Activated B cell treated with CpG ODN at 0.5 μM for 24 hours (primary cell): ENCODE results near the gene PNMA1. TPM values are rescaled to one million over a fixed set of nuclear protein-coding genes. Genes with fewer than 3 reads are reported as not detected.

Source experiments
- ATAC-seq: fragments of 200-7000 bp; cut with Tn5 transposase; one replicate; pipeline ENCODE4 v1.10.0; 2021; ENCODE audit warnings: low read depth, mild to moderate bottlenecking, moderate library complexity
- CTCF ChIA-PET: fragments of 350-600 bp; sonication (Branson Sonifier 250); formaldehyde crosslinking; loops from one replicate; lab custom pipeline; 2021; ENCODE audit warnings: antibody characterized with exemption; lab: Charles Lee
- POLR2A ChIA-PET: fragments of 350-600 bp; sonication (Branson Sonifier 250); formaldehyde crosslinking; loops from one replicate; lab custom pipeline; 2021; ENCODE audit warnings: antibody characterized with exemption; lab: Charles Lee
- DNase-seq: peaks from one replicate; pipeline ENCODE4 v3.0.0; 2022
- H3K27ac Mint-ChIP-seq: one replicate; pipeline ENCODE4 v1.8.0; 2020; ENCODE audit warnings: mixed read lengths
- H3K27me3 Mint-ChIP-seq: one replicate; pipeline ENCODE4 v1.8.0; 2021; ENCODE audit warnings: mixed read lengths
- H3K36me3 Mint-ChIP-seq: one replicate; pipeline ENCODE4 v1.8.0; 2021; ENCODE audit warnings: low read depth, mixed read lengths
- H3K4me1 Mint-ChIP-seq: one replicate; pipeline ENCODE4 v1.8.0; 2021; ENCODE audit warnings: mixed read lengths
- H3K4me3 Mint-ChIP-seq: one replicate; pipeline ENCODE4 v1.8.0; 2020; ENCODE audit warnings: mild to moderate bottlenecking, mixed read lengths
- H3K9me3 Mint-ChIP-seq: one replicate; pipeline ENCODE4 v1.8.0; 2020; ENCODE audit warnings: mixed read lengths
- CTCF ChIP-seq: fragments of 200-600 bp; IDR thresholded peaks from one replicate; pipeline ENCODE4 v1.8.0; 2022; ENCODE audit warnings: antibody characterized with exemption, mild to moderate bottlenecking
- intact Hi-C: fragments of 100-400 bp; cut with micrococcal nuclease; formaldehyde crosslinking; loops from one replicate; pipeline ENCODE4 v1.15.1; 2024
- total RNA-seq: library from RNA; stranded (reverse); gene quantifications from 2 replicates; pipeline ENCODE4 v1.2.3, GENCODE V29; 2022

Gene PNMA1
- total RNA-seq, 1 donor from 2014 or later = 22.2 TPM

DNA sequence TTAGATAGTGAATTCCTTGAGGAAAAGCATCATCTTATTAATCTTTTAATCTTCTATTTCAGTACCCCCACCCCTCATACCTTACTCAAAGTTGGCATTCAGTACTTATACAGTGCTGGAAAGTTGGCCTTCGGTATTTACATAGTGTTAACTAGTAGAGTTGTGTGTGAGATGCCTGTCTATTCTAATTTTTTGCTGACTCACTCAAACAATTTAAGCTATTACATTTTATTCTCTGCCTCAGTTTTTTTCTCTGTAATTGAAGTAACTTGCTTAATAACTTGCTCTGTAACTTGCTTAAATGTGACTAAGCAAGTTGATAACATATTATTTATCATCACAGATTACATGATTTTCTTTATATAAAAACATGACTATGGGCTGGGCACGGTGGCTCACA, 49.1 kb downstream of the PNMA1 start:
- ATAC-seq = no peak
- DNase-seq = no peak
- H3K36me3 Mint-ChIP-seq = peaks cover 8% of the 10 kb centered on the region
- no peak overlapping the region for H3K4me3 Mint-ChIP-seq
- no peaks in the 10 kb centered on the region for H3K9me3 Mint-ChIP-seq
- H3K27me3 Mint-ChIP-seq = no peaks in the 10 kb centered on the region
- H3K4me1 Mint-ChIP-seq = no peaks in the 10 kb centered on the region
- TF ChIP-seq CTCF = no peak
- H3K27ac Mint-ChIP-seq = no peak overlapping the region
- ChIA-PET CTCF (no interaction called here), POLR2A (interaction anchor here (0.6 kb wide), 1 partner anchor 1188 kb away, joined by 3 read pairs; no protein-coding TSS in a partner anchor)
- intact Hi-C loops = no loop called here

- POLR2A ChIA-PET = no interaction called here
- TF ChIP-seq CTCF = no peak
- CTCF ChIA-PET = interaction anchor here (0.6 kb wide), 1 partner anchor 29 kb away, joined by 3 read pairs; no protein-coding TSS in a partner anchor
- ATAC-seq (no peak), DNase-seq (no peak)
- H3K27ac Mint-ChIP-seq = no peak overlapping the region
- H3K9me3 Mint-ChIP-seq = no peaks in the 10 kb centered on the region
- intact Hi-C loops = no loop called here
- no peak overlapping the region for H3K4me3 Mint-ChIP-seq
- H3K36me3 Mint-ChIP-seq = peaks cover 10% of the 10 kb centered on the region
- no peaks in the 10 kb centered on the region for H3K27me3 Mint-ChIP-seq
- no peaks in the 10 kb centered on the region for H3K4me1 Mint-ChIP-seq
Observed at GRCh38 chr14:73663548-73664212, 50.5 kb downstream of the PNMA1 start.

GRCh38 chr14:73662487-73662943, 51.7 kb downstream of the PNMA1 start:
- Mint-ChIP-seq H3K27ac (no peak overlapping the region), H3K4me1 (no peaks in the 10 kb centered on the region), H3K9me3 (no peaks in the 10 kb centered on the region), H3K36me3 (peaks cover 13% of the 10 kb centered on the region), H3K4me3 (no peak overlapping the region), H3K27me3 (no peaks in the 10 kb centered on the region)
- POLR2A ChIA-PET = no interaction called here
- intact Hi-C loops = no loop called here
- TF ChIP-seq CTCF = no peak
- CTCF ChIA-PET = no interaction called here
- ATAC-seq (no peak), DNase-seq (no peak)

DNA sequence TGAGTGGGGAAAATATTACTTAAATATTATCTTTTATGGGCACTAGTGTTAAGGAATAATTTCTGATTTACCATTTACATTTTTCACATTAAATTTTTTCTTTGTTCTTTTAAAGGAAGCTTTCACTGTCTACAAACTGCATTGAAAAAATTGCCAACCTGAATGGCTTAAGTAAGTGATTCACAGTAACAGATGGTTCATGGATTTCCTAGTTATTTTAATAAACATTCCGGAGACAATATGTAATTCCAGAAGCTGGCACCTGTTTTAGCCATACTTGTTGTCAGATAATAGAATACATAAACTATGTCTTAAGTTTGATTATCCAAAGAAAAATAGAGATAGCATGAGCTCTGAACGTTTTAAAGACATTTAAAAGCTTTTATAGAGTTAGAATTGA, 52.3 kb downstream of the PNMA1 start:
- peaks cover 13% of the 10 kb centered on the region for H3K36me3 Mint-ChIP-seq
- no peak overlapping the region for H3K27ac Mint-ChIP-seq
- CTCF ChIA-PET = no interaction called here
- ATAC-seq = no peak
- H3K27me3 Mint-ChIP-seq = no peaks in the 10 kb centered on the region
- no peak for TF ChIP-seq CTCF
- POLR2A ChIA-PET = no interaction called here
- DNase-seq = no peak
- no peaks in the 10 kb centered on the region for H3K9me3 Mint-ChIP-seq
- no peak overlapping the region for H3K4me3 Mint-ChIP-seq
- H3K4me1 Mint-ChIP-seq = no peaks in the 10 kb centered on the region
- intact Hi-C loops = no loop called here

Other genes starting within 250 kb of the PNMA1 start
- 21.6 and 21.7 TPM in 2 replicates for gene RIOX1, start 223.5 kb downstream of the PNMA1 start, total RNA-seq
- 2.7 and 3.0 TPM in 2 replicates for gene ACOT1, start 177.2 kb downstream of the PNMA1 start, total RNA-seq
- gene HEATR4, start 155.4 kb downstream of the PNMA1 start, total RNA-seq = not detected in 2 replicates
- gene ACOT2, start 145.2 kb downstream of the PNMA1 start, total RNA-seq = 11.1 and 13.8 TPM in 2 replicates
- gene ACOT4, start 122.5 kb downstream of the PNMA1 start, total RNA-seq = 0.60 and 1.2 TPM in 2 replicates
- not detected in 2 replicates for gene ACOT6, start 101.9 kb downstream of the PNMA1 start, total RNA-seq
- gene DNAL1, start 69.4 kb downstream of the PNMA1 start, total RNA-seq = 7.7 and 7.8 TPM in 2 replicates
- gene PTGR2, start 137.4 kb upstream of the PNMA1 start, total RNA-seq = 4.6 and 4.8 TPM in 2 replicates
- gene ZNF410, start 172.5 kb upstream of the PNMA1 start, total RNA-seq = 58.4 and 64.7 TPM in 2 replicates
- gene FAM161B, start 235.7 kb upstream of the PNMA1 start, total RNA-seq = 2.3 TPM in 2 replicates
- 23.0 and 30.7 TPM in 2 replicates for gene COQ6, start 235.9 kb upstream of the PNMA1 start, total RNA-seq